HCT116 (cell line): Measurements from ENCODE around the gene SGIP1.

Experiments used
- CBX3 ChIP-seq: IDR thresholded peaks from 2 replicates; pipeline ENCODE4 v1.6.1; 2012; ENCODE audit warnings: low read depth
- CEBPB ChIP-seq: IDR thresholded peaks from 2 replicates; pipeline ENCODE4 v1.6.1; 2012; ENCODE audit warnings: low read depth
- CTCF ChIP-seq, 3 experiments: fragments of 200-600 bp in 1 of 3; sonication (generic) in 1 of 3; IDR thresholded peaks in 2 of 3; conservative IDR thresholded peaks in 1 of 3; 2 replicates each; pipeline ENCODE4 v1.5.1; 2012 to 2017; ENCODE audit warnings: low read depth in 2 of 3, low read length in 2 of 3, antibody characterized with exemption in 1 of 3, borderline replicate concordance in 1 of 3, control low read depth in 1 of 3, mild to moderate bottlenecking in 1 of 3, mixed read lengths in 1 of 3, mixed run types in 1 of 3, moderate library complexity in 1 of 3; ENCODE audit not compliant: insufficient read depth in 1 of 3
- EGR1 ChIP-seq: IDR thresholded peaks from 2 replicates; pipeline ENCODE4 v1.6.1; 2012; ENCODE audit warnings: low read depth
- EZH2 ChIP-seq: fragments of 200-600 bp; sonication (generic); IDR thresholded peaks from 2 replicates; pipeline ENCODE4 v1.6.1; 2017; ENCODE audit warnings: antibody characterized with exemption, mixed run types
- EZH2phosphoT487 ChIP-seq: fragments of 200-600 bp; IDR thresholded peaks from 2 replicates; pipeline ENCODE4 v1.6.1; 2018; ENCODE audit warnings: antibody characterized with exemption, borderline replicate concordance
- JUND ChIP-seq: IDR thresholded peaks from 2 replicates; pipeline ENCODE4 v1.6.1; 2012
- POLR2A ChIP-seq: IDR thresholded peaks from 2 replicates; pipeline ENCODE4 v1.7.0; 2011; ENCODE audit warnings: borderline replicate concordance; ENCODE audit not compliant: insufficient read depth, insufficient read length; ENCODE audit errors: extremely low read depth
- RAD21 ChIP-seq: IDR thresholded peaks from 2 replicates; pipeline ENCODE4 v1.6.1; 2012; ENCODE audit warnings: low read depth, mild to moderate bottlenecking
- SIN3A ChIP-seq: IDR thresholded peaks from 2 replicates; pipeline ENCODE4 v1.6.1; 2012; ENCODE audit warnings: low read depth
- YY1 ChIP-seq: IDR thresholded peaks from 2 replicates; pipeline ENCODE4 v1.6.1; 2011; ENCODE audit warnings: low read length, low read depth, moderate library complexity, mild to moderate bottlenecking; ENCODE audit not compliant: insufficient replicate concordance; ENCODE audit errors: extremely low read depth
- ZBTB33 ChIP-seq: IDR thresholded peaks from 2 replicates; pipeline ENCODE4 v1.6.1; 2011; ENCODE audit warnings: mild to moderate bottlenecking, low read length, moderate library complexity; ENCODE audit not compliant: insufficient replicate concordance; ENCODE audit errors: extremely low read depth
- ZNF274 ChIP-seq: fragments of 200-500 bp; sonication (Bioruptor generic); IDR thresholded peaks from 2 replicates; pipeline ENCODE4 v1.6.1; 2014; ENCODE audit warnings: mild to moderate bottlenecking, low read depth, low read length, inconsistent platforms
- TF ChIP-seq, protein P1 (sequence below): IDR thresholded peaks from 2 replicates; pipeline ENCODE4 v1.6.1; 2012; ENCODE audit warnings: low read depth

DNA sequence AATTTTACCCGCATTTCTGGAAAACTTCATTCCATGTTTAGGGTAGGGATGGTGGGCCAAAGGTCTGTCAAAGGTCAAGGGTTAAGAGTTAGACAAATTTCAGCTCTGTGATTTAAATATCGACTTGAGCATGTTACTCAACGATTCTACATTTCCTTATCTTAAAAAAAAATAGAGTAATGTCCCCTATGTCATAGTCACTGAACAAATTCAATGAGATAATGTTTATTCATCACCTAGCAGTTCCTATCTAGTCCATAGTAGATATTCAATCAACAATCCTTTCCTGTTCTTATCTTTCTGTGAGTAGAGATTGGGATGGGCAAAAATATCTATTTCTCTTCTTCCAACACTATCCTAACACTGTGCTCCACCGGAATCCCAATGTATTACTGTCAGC, 217.2 kb downstream of the SGIP1 start:
- TF ChIP-seq SIN3A = no peak
- TF ChIP-seq ZNF274 = no peak
- no peak for TF ChIP-seq JUND
- TF ChIP-seq EZH2 = no peak
- TF ChIP-seq CTCF (IDR thresholded peaks at IDR 0.05 in 2 of 3, conservative IDR thresholded peaks at IDR 0.05 in 1 of 3; ENCODE audit: borderline replicate concordance in 1 of 3, insufficient read depth in 1 of 3, low read depth in 2 of 3, low read length in 2 of 3) = no peak
- TF ChIP-seq CEBPB = no peak
- no peak for TF ChIP-seq EGR1
- no peak for TF ChIP-seq CBX3
- no peak for TF ChIP-seq ZBTB33
- no peak for TF ChIP-seq EZH2phosphoT487
- no peak for TF ChIP-seq POLR2A
- TF ChIP-seq, protein P1, sequence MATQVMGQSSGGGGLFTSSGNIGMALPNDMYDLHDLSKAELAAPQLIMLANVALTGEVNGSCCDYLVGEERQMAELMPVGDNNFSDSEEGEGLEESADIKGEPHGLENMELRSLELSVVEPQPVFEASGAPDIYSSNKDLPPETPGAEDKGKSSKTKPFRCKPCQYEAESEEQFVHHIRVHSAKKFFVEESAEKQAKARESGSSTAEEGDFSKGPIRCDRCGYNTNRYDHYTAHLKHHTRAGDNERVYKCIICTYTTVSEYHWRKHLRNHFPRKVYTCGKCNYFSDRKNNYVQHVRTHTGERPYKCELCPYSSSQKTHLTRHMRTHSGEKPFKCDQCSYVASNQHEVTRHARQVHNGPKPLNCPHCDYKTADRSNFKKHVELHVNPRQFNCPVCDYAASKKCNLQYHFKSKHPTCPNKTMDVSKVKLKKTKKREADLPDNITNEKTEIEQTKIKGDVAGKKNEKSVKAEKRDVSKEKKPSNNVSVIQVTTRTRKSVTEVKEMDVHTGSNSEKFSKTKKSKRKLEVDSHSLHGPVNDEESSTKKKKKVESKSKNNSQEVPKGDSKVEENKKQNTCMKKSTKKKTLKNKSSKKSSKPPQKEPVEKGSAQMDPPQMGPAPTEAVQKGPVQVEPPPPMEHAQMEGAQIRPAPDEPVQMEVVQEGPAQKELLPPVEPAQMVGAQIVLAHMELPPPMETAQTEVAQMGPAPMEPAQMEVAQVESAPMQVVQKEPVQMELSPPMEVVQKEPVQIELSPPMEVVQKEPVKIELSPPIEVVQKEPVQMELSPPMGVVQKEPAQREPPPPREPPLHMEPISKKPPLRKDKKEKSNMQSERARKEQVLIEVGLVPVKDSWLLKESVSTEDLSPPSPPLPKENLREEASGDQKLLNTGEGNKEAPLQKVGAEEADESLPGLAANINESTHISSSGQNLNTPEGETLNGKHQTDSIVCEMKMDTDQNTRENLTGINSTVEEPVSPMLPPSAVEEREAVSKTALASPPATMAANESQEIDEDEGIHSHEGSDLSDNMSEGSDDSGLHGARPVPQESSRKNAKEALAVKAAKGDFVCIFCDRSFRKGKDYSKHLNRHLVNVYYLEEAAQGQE = no peak
- TF ChIP-seq YY1 = no peak
- no peak for TF ChIP-seq RAD21
